GM19468 (cell line): Measurements from ENCODE around the gene PPTC7.
"Not testable (repeated sequence)": the region's sequence is repeated elsewhere in the genome, so short reads cannot be mapped to it uniquely, and the experiment has no call there.

Source experiments
- ATAC-seq: cut with Tn5 transposase; IDR thresholded peaks from one replicate; pipeline ENCODE4 v1.9.1; 2021; ENCODE audit warnings: mild to moderate bottlenecking, moderate library complexity, moderate number of reproducible peaks; ENCODE audit not compliant: unreplicated experiment; ENCODE audit errors: extremely low read depth

PPTC7 gene

DNA sequence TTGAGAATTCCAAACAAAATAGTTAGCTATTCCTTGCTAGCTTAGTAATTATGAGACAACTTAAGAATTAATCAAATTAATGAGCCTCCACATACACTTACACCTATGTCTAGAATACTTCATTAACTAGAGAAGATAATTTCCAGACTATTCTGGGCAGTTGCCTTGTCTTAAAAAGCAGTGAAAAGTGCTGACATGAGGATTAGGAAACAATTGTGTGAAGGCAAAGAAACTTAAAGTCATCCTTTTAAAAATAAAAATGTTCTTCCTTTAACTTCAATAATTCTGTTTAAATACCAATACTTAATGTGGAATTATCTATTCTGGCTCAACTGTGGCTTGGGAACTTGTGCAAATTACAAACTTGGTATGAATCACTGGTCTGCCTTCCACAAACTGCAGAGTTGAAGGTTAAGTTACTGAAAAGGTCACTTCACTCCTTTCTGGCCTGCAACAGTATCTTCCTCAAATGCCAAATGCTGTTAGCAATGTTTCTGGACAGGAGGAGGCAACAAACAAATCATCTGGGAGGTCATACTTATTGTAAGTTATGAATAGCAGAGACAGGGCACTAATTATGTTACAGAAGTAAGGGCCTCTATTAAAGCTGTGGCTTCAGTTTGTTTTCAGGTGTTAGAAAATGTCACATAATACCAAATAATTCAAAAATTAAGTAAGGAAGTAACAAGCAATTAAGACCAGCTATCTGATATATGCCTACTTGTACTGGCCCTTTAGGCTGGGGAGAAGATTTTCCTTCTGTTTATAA lies 19.2 kb downstream of the PPTC7 start:
- ATAC-seq, result no peak

GRCh38 chr12:110562386-110562785 lies 20.7 kb downstream of the PPTC7 start:
- peak; percentile 32 for ATAC-seq

- ATAC-seq, result no peak
Observed at GRCh38 chr12:110561471-110562201, 21.5 kb downstream of the PPTC7 start.

DNA sequence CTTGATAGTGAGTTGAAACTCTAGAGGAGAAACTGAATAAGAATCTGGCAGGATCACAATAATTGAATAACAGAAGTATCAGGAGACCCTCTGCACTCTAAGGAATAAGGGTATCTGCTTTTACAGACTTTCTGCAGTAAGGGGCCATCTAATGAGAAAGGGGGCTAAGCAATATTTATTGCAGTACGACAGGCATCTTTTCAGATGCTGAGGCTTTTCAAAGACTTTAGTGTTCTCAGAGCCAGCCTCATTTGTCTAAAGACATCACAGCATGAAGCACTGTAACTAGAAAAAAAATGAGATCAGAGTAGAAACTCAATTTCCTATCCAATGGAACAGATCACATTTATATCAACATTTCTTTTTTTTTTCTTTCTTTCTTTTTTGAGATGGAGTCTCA lies 22.2 kb downstream of the PPTC7 start:
- ATAC-seq, result no peak

- no peak for ATAC-seq
Observed at GRCh38 chr12:110560048-110560447, 23.1 kb downstream of the PPTC7 start.

- ATAC-seq, result not testable (repeated sequence)
Observed at GRCh38 chr12:110558945-110559344, 24.2 kb downstream of the PPTC7 start.

- no peak for ATAC-seq
Observed at GRCh38 chr12:110557300-110557699, 25.8 kb downstream of the PPTC7 start.

- ATAC-seq, result no peak
Observed at GRCh38 chr12:110556705-110557104, 26.4 kb downstream of the PPTC7 start.

- ATAC-seq, result no peak
Observed at GRCh38 chr12:110555577-110556406, 27.3 kb downstream of the PPTC7 start.

DNA sequence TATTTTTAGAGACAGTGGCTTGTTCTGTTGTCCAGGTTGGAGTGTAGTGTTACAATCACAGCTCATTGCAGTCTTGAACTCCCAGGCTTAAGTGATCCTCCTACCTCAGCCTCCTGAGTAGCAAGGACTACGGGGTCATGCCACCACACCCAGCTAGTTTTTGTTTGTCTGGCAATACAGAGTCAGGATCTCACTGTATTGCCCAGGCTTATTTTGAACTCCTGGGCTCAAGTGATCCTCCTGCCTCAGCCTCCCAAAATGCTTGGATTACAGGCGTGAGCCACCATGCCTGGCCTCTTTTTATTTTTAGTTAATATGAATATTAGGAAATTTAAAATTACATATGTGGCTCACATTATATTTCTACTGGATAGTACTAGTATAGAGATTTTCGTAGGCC lies 28.9 kb downstream of the PPTC7 start:
- no peak for ATAC-seq

DNA sequence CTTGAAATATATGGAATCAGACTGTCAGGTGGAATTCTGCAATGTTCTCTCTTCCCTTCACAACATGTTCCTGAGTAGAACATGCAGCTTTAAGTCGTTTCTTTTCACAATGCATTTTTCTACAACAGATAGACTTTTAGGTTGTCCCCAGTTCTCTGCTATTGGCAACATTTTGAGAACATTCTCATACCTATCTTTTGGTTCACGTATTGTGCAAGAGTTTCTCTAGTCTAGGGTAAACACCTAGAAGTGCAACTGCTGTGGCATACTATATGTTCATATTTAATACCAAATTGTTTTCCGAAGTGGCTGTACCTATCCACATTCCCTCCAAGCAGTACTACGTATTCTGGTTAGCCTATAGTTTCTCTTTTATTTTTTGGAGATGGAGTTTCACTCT lies 32.1 kb downstream of the PPTC7 start:
- no peak for ATAC-seq

DNA sequence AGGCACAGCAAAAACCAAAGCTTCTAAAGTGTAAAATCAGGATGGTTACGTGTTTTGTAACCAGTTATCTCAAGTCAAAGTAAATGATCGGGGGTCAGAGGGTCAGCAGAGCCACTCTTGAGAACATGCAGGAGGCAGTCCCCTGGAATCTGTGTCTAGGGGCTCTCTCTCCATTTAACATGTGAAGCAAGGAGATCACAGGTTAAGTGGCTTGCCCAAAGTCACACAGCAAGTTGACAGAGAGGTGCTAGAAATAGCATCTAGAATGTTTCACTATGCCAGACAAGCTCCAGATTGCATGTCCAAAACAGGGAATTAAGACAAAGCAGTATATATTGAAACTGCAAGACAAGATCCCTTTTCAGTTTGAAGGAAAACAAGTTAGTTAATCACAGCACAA lies 33.4 kb downstream of the PPTC7 start:
- no peak for ATAC-seq

DNA sequence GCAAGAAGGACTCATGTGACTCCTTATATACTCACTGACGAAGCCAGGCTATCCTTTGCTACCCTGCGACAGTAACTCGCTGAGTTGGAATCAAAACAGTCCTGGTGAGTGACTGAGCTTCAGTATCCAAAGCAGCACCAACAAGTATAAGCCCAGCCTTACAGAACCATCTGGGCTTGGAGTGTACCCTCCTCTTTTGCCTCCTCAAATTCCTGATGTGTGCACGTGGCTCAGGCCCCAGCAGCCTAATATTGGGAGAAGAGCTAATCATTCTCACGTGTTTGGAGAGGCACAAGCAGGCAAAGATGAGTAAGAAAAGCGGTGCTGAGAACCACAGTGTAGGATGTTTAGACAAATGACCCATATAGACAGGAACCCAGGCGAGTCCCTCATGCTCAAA lies 34.4 kb downstream of the PPTC7 start:
- ATAC-seq, result no peak

DNA sequence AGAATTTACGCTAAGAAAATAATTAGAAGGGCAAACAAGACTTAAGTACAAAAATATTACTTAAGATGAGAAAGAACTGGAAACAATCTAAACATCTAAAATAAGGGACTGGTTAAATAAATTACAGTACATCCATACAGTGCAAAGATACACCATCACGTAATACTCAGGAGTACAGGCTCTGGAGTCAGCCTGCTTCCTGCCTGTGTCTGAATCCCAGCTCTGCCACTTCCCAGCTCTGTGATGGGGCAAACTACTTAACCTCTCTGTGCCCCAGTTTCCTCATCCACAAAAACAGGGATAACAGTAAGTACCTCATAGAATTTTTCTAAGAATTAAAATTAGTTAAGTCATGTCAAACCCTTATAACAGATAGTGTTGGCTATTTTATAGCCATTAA lies 36.0 kb downstream of the PPTC7 start:
- ATAC-seq, result no peak

DNA sequence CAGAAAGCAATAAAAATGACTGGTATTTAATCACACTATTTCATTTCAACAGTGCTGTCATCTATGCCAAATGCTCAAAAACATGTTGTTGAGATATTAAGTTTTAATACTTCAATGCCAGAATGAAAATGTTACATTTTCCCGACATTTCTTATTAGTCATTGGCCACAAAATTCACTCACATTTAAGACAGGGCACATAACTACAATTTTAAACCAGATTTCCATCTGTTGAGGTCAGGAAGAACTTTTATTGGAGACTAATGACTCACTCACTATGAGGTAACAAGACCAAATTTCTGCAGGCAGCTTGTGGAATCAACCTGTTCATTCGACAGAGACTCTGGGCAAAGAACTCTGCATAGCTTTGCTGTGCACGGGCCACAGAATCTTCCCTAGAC lies 36.8 kb downstream of the PPTC7 start:
- ATAC-seq, result no peak

- ATAC-seq, result no peak
Observed at GRCh38 chr12:110545812-110546211, 37.3 kb downstream of the PPTC7 start.

- not testable (repeated sequence) for ATAC-seq
Observed at GRCh38 chr12:110545259-110545658, 37.9 kb downstream of the PPTC7 start.

DNA sequence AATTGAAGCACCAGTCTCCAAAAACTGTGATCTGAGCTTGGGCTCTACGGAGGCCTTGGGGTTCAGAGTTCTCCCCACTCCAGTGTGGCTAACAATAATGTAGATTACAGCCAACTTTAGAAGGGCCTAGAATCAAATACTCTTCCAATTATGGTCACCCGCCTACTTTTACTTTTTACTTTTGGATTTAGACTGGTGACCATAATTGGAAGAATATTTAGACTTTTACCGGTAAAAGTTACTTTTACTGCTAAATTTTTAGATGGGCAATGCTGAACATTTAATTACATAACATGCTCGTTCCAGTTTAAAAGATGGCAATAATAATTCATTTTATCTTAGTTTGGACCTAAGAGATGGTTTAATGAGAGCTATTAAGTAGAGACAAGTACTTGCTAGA lies 39.2 kb downstream of the PPTC7 start:
- ATAC-seq, result no peak

- no peak for ATAC-seq
Observed at GRCh38 chr12:110543252-110543959, 39.7 kb downstream of the PPTC7 start.

GRCh38 chr12:110540048-110540447 lies 43.1 kb downstream of the PPTC7 start:
- no peak for ATAC-seq
